HL-60 (cell line): ENCODE results near the gene ANKS3.

Experiments
- CTCF ChIP-seq: IDR thresholded peaks from one replicate; pipeline ENCODE4 v1.5.1; 2011; ENCODE audit warnings: low read length, control low read depth, inconsistent platforms; ENCODE audit not compliant: insufficient read depth
- POLR2AphosphoS5 ChIP-seq: IDR thresholded peaks from 2 replicates; pipeline ENCODE4 v1.6.1; 2012; ENCODE audit warnings: low read depth
- SPI1 ChIP-seq: IDR thresholded peaks from 2 replicates; pipeline ENCODE4 v1.6.1; 2012; ENCODE audit warnings: low read depth, mild to moderate bottlenecking, borderline replicate concordance
- TF ChIP-seq, protein P1 (sequence below): IDR thresholded peaks from 2 replicates; pipeline ENCODE4 v1.6.1; 2012; ENCODE audit warnings: low read depth; ENCODE audit not compliant: insufficient replicate concordance

DNA sequence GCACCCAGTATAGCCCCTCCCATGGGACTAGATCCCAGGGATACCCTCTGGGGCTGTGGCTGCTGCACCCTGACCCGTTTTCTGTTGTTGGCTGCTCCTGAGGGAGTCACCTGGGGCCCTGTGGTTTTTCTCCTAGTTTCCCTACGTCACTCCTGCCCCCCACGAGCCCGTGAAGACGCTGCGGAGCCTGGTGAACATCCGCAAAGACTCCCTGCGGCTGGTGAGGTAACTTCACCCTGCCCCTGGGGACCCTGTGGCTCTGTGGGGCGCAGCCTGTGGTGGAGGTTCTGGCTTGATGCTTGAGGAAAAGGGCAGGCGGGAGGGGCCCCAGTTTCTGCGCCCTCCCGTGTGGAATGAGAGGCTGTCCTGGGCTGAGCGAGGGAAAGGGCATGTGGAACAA, 82.2 kb downstream of the ANKS3 start:
- TF ChIP-seq CTCF: no peak
- no peak for TF ChIP-seq POLR2AphosphoS5
- TF ChIP-seq SPI1: no peak
- TF ChIP-seq, protein P1, sequence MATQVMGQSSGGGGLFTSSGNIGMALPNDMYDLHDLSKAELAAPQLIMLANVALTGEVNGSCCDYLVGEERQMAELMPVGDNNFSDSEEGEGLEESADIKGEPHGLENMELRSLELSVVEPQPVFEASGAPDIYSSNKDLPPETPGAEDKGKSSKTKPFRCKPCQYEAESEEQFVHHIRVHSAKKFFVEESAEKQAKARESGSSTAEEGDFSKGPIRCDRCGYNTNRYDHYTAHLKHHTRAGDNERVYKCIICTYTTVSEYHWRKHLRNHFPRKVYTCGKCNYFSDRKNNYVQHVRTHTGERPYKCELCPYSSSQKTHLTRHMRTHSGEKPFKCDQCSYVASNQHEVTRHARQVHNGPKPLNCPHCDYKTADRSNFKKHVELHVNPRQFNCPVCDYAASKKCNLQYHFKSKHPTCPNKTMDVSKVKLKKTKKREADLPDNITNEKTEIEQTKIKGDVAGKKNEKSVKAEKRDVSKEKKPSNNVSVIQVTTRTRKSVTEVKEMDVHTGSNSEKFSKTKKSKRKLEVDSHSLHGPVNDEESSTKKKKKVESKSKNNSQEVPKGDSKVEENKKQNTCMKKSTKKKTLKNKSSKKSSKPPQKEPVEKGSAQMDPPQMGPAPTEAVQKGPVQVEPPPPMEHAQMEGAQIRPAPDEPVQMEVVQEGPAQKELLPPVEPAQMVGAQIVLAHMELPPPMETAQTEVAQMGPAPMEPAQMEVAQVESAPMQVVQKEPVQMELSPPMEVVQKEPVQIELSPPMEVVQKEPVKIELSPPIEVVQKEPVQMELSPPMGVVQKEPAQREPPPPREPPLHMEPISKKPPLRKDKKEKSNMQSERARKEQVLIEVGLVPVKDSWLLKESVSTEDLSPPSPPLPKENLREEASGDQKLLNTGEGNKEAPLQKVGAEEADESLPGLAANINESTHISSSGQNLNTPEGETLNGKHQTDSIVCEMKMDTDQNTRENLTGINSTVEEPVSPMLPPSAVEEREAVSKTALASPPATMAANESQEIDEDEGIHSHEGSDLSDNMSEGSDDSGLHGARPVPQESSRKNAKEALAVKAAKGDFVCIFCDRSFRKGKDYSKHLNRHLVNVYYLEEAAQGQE: no peak
